ENCODE measurements around the gene NOL12.
A peak's percentile ranks its signal among the peaks of the same experiment; 100 is the strongest.

The NOL12 gene

DNA sequence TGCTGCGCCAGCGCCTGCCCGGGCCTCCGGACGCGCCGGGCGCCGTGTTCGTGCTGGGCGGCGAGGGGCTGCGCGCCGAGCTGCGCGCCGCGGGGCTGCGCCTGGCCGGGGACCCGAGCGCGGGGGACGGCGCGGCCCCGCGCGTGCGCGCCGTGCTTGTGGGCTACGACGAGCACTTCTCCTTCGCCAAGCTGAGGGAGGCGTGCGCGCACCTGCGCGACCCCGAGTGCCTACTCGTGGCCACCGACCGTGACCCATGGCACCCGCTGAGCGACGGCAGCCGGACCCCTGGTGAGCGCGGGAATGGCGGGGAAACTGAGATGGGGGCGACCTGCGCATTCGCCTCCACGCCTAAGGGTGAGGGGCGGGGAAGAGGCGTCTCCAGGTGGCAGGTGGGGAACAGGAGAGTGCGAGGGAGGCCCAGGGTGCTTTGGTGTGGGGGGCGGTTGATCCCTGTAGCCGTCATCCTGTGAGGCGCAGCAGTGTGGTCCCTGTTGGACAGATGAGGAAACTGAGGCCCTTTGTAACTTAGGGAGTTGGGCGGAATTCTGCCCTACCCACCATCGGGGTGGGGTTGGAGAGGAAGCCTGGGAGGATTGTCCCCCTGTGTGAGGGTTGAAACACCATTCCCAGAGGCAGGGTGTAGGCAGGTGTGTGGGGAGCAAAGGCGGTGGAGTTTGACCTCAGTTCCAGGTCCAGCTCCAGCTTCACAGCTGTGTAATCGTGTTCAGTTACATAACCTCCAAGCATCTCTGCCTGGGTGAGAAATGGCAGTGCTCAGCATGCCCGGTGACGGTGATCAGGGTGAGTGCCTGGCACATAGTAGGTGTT lies 26.9 kb upstream of the NOL12 start:
- no peak for DNase-seq (ENCODE audit: low read depth in 1 of 2, low spot score in 1 of 2)

DNA sequence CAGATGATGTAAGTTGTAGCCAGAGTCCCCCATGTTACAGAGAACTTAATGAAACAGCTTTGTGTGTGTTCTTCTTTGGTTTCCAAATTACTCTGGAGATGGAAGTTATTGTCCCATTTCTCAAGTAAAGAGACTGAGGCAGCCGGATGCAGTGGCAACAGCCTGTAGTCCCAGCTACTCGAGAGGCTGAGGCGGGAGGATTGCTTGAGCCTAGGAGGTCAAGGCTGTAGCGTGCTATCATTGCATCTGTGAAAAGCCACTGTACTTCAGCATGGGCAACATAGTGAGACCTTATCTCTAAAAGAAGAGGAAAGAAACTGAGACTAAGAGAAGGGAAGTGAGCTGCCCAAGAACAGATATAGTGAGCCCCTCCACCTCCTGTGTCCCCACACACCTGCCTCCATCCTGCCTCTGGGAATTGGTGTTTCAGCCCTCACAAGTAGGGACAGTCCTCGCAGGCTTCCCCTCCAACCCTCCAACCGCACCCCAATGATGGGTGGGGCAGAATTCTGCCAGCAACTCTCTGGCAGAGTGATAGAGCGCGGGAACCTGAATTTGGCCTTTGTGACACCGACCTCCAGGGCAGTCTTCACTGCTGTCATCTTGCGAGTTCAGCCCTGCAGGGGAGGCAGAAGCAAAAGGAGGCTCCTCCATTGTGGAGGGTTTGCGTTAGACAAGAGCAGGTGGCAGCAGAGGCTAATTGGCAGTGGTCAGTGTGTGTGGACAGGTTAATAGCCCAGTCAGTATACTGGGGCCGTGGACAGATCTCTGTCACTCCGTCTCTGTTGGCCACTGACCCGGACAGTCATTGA lies 26.0 kb upstream of the NOL12 start:
- no peak for DNase-seq (ENCODE audit: low read depth in 1 of 2, low spot score in 1 of 2)

DNA sequence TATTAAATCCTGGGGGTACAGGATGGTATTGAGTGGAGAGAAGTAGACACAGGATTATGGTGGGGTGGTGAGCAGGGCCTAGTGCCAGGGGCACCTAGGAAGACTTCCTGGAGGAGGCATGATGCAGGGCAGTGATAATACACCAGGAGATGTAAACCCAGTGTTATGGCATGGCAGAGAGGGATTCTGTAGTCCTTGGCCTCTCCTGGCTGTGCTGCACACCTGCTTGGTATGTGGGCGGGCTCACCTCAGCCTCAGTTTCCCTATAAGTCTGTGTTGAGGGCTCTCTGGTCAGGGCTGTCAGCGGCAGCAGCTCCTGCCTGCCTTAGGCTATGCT lies 25.5 kb upstream of the NOL12 start:
- DNase-seq (ENCODE audit: low read depth in 1 of 2, low spot score in 1 of 2) = no peak

DNA sequence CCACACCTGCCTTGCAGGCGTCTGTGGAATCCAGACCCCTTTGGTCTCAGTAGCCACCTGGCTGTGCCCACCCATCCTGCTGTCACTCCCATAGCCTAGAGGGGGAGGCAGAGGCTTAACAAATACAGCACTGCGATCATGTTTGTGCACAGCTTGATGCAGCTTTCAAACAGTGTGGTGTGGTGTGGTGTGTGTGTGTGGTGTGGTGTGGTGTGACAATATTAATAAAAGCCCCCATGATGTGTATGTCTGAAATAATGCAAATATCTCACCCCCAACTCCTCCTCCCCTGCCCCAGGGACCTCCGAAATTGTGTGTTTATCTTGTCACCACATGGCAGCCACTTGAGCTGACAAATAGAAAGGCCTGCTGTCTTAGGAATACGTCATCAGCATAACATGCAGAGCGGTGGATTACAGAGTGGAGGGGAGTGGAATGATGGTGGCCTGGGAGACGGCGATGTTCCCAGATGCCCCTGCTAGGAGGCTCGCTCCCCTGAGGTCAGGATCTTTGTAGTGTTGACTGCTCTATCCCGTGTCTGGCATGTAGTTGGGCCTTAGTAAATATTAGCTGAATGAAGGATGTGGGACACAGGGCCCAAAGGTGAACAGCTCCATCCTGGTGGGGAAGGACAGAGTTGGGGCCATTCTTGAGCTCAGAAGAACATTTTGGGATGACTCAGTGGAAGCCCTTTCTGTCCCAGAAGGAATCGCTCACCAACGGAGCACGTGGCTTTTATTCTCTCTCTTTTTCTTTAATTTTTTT lies 24.8 kb upstream of the NOL12 start:
- DNase-seq (ENCODE audit: low read depth in 1 of 2, low spot score in 1 of 2) = no peak

DNA sequence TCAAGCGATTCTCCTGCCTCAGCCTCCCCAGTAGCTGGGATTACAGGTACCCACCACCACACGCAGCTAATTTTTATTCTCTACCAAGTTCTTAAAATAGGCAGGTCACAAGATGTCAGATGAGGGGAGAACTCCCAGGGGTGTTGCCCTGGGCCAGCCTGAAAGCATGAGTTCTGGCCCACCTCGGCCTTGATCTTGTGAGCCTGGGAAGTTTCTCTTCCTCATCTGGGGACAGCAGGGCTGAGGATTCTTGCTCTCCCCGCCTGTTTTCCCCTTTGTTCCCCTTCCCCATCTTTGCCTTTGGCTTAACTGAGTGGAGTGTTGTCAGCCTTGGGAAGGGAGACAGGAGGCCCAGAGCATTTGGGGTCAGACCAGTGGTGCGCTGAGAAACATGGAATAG lies 24.1 kb upstream of the NOL12 start:
- DNase-seq (ENCODE audit: low read depth in 1 of 2, low spot score in 1 of 2) = no peak

DNA sequence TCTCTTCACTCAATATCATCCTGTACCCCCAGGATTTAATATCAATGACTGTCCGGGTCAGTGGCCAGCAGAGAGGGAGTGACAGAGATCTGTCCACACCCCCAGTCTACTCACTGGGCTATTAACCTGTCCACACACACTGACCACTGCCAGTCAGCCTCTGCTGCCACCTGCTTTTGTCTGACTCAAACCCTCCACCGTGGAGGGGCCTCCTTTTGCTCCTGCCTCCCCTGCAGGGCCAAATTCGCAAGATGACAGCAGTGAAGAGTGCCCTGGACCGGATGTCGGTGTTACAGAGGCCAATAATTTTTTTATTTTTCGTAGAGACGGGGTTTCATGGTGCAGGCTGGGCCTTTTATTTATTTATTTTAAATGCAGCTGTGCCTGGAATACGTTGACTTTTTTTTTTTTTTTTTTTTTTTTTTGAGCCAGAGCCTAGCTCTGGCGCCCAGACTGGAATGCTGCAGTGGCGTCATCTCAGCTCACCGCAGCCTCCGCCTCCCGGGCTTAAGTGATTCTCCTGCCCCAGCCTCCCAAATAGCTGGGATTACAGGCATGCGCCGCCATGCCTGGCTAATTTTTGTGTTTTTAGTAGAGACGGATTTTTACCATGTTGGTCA lies 22.5 kb upstream of the NOL12 start:
- no peak for DNase-seq (ENCODE audit: low read depth in 1 of 2, low spot score in 1 of 2)

DNA sequence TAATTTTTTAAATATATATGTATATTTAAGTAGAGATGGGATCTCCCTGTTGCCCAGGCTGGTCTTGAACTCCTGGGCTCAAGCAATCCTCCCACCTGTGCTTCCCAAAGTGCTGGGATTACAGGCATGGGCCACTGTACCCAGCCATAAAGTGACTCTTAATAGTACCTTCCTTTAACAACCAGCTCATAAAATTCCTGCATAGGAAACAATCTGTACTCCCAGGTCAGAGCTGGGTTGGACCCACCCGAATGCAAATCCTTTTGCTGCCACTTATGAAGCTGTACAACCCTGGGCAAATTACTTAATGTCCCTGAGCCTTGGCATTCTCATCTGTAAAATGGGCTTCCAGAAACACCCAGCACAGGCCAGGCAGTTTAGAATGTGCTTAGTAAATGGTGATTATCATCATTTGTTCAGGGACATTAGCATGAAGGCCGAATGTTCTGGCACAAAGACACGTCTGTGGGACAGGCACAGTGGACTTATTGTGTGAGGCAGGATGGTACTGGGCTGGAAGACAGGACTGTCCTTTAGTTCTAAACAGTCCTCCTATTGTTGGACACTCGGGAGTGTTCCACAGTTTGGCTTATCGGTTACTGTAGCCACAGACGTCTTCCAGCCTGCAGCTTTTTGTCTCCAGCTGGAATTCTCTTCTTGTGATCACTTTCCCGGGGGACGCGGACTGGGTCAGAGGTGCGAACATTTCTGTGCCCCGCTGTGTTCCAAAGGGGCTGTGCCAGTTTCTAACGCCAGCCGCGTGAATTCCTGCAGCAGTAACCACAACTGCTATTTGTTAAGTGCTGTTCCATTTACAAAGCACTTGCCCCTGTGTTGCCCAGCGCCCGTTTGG lies 21.7 kb upstream of the NOL12 start:
- DNase-seq (ENCODE audit: low read depth in 1 of 2, low spot score in 1 of 2) = no peak

DNA sequence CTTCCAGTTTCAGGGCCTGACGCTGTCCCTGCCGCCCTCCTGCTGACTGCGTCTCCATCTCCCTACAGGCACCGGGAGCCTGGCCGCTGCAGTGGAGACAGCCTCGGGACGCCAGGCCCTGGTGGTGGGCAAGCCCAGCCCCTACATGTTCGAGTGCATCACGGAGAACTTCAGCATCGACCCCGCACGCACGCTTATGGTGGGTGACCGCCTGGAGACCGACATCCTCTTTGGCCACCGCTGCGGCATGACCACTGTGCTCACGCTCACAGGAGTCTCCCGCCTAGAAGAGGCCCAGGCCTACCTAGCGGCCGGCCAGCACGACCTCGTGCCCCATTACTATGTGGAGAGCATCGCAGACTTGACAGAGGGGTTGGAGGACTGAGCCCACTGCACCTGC lies 20.7 kb upstream of the NOL12 start:
- DNase-seq (ENCODE audit: low read depth in 1 of 2, low spot score in 1 of 2) = no peak

DNA sequence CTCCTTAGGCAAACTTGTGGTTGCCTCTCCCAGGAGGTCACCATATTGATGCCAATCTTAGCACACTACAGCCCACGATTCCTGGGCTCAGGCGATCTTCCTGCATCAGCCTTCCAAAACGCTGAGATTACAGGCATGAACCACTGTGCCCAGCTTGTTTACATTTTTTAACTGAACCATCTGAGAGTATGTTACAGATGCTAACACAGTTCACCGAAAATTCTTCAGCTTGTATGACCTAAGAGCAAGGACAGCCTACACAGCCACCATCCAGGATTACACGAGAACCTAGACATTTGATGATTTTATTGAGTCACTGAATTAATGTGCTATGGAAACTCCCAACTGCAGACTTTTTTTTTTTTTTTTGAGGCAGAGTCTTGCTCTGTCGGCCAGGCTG lies 16.6 kb upstream of the NOL12 start:
- DNase-seq (ENCODE audit: low read depth in 1 of 2, low spot score in 1 of 2) = no peak

DNA sequence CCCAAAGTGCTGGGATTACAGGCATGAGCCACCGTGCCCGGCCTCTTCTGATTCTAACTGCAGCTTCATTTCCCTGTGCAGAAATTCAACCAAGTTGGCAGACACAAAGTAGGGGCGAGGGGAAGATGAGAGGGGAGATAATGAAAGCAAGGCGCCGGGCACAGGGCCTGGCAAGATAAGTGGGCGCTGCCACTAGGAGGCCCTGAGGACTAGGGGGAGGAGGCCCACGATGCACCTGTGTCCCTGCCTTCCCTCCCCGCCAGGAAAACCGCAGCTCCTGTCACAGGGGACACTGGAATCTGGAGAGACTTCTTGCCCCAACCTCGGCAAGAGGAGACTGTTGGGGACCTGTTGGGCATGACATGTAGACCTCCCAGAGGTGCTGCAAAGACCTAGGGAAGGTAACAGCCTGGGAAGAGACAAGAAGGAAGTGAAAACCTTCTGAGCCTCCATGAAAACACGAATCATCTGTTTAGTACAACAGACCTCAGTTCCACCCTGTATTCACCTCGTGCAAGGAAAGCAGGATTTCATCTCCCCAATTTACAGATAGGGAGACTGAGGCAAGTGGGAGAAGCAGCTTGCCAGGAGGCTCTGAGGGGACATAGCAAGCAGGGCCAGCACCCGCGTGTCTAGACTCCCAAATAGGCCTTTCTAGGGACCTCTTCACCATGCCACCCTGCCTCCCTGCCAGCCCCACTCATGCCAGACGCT lies 13.8 kb upstream of the NOL12 start:
- no peak for DNase-seq (ENCODE audit: low read depth in 1 of 2, low spot score in 1 of 2)

DNA sequence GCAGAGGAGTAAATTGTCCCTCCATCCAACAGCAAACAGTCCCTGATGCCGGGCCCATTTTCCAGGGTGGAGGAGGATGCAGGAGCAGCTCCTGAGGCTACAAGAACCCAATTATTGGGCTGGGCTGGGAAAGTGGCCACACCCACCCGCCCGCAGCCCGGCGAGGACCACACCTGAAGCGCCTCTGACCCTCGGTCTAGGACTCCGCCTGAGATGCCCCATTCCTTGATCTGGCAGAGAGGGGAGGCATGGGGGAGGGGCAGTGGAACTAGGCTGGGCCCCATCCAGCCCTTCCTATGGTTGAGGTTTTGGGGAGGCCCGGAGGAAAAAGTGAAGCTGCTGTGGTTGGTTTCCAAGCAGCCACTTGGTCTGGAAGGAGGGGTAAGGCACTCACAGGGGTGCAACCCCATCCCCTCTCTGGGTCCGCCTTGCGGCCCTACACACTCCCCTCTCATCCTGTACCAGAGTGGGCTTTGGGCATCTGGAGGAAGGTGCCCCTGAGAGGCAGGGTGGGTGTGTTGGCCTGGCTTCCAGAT lies 13.2 kb upstream of the NOL12 start:
- no peak for DNase-seq (ENCODE audit: low read depth in 1 of 2, low spot score in 1 of 2)

DNA sequence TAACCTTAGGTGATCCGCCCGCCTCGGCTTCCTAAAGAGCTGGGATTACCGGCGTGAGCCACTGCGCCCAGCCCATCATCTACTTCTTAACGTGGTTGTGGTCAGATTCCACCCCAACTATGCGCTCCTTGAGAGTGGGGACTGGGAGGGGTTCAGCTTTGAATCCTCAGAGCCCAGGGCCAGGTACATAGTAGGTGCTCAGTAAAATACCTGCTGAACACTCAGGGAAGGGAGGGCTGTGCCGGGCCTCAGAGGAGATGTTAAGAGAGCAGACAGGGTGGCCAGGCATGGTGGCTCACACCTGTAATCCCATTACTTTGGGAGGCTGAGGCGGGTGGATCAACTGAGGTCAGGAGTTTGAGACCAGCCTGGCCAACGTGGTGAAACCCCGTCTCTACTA lies 11.9 kb upstream of the NOL12 start:
- no peak for DNase-seq (ENCODE audit: low read depth in 1 of 2, low spot score in 1 of 2)

DNA sequence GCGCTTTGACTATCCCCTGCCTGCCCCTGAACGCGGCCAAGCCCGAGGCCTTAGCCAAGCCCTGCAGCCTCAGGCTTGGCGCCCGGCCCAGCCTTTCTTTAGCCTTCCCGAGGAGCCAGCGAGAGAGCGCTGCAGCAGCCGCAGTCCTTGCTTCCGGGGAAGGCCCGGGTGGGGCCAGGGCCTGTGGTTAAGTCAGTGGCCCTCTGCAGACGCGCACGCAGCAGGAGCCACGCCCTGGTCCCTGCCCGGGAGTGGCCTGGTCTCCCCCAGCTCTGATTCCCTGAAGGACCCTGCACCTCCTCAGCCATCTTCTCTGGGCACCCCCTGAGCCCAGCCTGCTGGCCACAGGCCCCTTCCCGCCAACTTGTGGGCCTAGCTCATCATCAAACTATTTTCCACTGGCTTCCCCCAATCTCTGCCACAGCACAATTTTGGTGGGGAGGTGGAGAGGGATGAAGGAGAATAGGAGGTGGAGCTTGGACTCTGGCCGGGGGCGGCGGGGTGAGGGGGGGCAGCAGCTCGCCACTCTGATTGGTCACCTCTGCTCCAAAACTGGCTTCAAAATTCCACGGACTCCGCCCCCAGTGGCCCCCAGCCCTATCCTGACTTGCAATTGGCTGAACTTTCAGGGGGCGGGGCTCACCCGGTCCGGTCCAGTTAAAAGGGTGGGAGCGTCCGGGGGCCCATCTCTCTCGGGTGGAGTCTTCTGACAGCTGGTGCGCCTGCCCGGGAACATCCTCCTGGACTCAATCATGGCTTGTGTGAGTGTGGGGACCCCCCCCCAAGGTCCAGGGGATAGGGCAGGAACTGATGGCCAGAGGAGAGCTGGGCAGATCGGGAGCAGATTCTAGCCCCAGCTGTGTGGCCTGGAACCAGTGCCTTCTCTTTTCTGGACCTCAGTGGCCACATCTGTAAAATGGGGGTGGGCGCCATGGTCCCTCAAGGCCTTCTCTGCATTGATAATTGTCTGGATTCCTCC lies 10.9 kb upstream of the NOL12 start, which contains the start of gene LGALS1:
Gene LGALS1, plus strand, starts transcription at position 686 of the 979 bp plus-strand sequence. Its CDS starts 67 bp downstream, at position 753.
- no peak for DNase-seq (ENCODE audit: low read depth in 1 of 2, low spot score in 1 of 2)

DNA sequence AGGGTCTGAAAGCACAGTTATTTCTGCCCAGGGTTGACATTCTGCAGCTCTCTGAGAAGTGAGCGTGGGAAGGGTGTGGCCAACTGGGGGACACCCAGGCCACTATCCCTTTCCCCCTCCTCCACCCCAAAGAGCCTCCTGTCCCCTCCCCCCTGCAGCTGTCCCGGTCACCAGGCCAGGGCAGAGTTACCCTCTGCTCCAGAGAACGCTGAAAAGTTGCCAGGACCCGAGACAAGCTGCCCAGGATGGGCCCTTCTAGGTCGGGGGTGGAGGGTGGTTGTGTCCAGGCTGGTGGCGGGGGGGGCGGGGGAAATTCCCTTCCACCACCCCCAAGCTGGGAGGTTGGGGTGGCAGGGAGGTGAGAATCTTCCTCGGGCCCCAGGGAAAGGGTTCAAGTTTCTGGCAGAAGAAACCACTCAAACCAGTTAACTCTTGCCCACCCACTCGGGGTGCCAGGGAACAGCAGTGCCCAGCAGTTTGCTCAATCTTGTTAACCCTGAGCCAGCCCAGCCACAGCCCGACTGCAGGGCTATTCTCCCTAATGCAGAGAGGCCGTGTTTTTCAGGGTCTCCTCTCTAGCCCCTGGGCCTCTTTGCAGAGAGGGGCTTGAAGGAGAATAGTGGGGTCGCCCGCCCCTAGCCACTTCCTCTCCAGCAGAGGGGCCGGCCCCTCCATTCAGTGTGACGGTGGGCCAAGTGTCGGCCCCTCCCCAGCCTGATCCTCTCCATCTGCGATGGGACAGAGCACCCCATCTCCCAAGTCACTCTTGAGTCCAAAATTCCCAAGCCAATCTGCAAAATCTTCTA lies 10.0 kb upstream of the NOL12 start:
- no peak for DNase-seq (ENCODE audit: low read depth in 1 of 2, low spot score in 1 of 2)

DNA sequence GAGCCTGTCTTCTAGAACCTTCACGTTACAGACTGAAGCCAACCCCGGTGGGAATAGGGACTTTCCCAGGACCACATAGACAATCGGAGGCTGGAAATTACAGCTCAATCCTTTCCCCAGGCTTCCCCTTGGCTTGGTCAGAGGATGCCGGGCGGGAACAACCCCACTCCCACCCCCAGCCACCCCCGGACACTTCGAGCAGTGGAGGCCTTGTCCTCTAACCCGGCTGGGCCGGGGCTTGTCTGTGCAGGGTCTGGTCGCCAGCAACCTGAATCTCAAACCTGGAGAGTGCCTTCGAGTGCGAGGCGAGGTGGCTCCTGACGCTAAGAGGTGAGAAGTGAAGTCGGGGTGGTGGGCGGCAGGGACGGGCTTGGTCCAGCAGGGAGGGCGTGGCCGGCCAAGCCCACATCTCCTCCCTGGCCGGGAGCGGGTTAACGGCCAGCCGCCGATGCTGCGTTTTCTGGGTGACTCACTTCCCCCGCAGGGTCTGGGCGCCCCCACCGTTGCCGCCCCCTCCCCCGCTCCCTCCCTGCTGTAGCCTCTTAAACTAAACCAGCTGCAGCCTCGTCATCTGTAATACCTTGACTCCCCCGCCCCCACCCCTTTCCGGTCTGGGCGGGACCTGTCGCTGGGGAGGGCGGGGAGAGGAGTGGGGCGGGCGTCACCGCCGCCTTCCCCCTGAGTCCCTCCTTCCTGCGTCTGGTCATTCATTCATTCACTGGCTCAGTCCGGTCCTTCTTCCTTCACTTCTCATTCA lies 9.2 kb upstream of the NOL12 start:
- peak; percentile 86 to 87 for DNase-seq (ENCODE audit: low read depth in 1 of 2, low spot score in 1 of 2)

DNA sequence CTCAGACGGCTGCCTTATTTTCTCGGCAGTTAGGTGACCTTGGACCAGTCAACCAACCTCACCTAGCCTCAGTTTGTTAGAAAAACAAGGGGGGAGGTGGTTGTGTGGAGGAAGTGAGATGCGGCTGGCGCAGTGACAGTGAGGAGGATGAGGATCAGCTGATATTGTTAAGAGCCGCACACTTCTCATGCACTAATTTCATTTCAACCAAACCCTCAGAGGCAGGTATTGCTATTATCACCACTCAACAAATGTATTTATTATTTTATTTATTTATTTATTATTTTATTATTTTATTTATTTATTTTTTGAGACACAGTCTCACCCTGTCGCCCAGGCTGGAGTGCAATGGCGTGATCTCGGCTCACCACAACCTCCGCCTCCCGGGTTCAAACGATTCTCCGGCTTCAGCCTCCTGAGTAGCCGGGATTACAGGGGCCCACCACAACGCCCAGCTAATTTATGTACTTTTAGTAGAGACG lies 8.6 kb upstream of the NOL12 start:
- DNase-seq (ENCODE audit: low read depth in 1 of 2, low spot score in 1 of 2) = no peak

DNA sequence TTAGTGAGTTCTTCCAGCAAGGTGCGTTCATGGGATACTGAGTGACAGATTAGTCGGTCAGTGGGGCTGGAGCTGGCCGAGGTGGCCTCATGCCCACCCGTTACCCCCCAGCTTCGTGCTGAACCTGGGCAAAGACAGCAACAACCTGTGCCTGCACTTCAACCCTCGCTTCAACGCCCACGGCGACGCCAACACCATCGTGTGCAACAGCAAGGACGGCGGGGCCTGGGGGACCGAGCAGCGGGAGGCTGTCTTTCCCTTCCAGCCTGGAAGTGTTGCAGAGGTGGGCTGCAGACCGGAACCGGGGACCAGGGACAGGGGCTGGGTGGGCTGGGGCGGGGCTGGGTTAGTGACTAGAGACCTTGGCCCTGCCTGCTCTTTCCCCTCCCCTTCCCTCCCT lies 7.8 kb upstream of the NOL12 start:
- no peak for DNase-seq (ENCODE audit: low read depth in 1 of 2, low spot score in 1 of 2)
